ENCODE results near the gene LMOD1.

The LMOD1 gene

GRCh38 chr1:201888282-201889089 is 57.9 kb downstream of the LMOD1 start, which contains the start of gene SHISA4:
SHISA4 (plus strand) TSS chr1:201888898; CDS start chr1:201888995, 97 bp downstream.
- no peak for DNase-seq (ENCODE audit: low spot score)
- TF ChIP-seq, protein P1, sequence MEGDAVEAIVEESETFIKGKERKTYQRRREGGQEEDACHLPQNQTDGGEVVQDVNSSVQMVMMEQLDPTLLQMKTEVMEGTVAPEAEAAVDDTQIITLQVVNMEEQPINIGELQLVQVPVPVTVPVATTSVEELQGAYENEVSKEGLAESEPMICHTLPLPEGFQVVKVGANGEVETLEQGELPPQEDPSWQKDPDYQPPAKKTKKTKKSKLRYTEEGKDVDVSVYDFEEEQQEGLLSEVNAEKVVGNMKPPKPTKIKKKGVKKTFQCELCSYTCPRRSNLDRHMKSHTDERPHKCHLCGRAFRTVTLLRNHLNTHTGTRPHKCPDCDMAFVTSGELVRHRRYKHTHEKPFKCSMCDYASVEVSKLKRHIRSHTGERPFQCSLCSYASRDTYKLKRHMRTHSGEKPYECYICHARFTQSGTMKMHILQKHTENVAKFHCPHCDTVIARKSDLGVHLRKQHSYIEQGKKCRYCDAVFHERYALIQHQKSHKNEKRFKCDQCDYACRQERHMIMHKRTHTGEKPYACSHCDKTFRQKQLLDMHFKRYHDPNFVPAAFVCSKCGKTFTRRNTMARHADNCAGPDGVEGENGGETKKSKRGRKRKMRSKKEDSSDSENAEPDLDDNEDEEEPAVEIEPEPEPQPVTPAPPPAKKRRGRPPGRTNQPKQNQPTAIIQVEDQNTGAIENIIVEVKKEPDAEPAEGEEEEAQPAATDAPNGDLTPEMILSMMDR (conservative IDR thresholded peaks at IDR 0.05; ENCODE audit: low read depth), result no peak
- ChIA-PET POLR2A (ENCODE audit: low non-redundant PET) (interaction anchor here (0.6 kb wide), 1 partner anchor 45 kb away, joined by 8 read pairs; no protein-coding TSS in a partner anchor), CTCF (interaction anchor here (1.0 kb wide), 2 partner anchors 11 to 15 kb away, joined by 4 to 7 read pairs; no protein-coding TSS in a partner anchor)
- peak within 1 kb of the TSS; percentile 1; the same call in 1 of the 2 replicates for H3K27ac ChIP-seq

DNA sequence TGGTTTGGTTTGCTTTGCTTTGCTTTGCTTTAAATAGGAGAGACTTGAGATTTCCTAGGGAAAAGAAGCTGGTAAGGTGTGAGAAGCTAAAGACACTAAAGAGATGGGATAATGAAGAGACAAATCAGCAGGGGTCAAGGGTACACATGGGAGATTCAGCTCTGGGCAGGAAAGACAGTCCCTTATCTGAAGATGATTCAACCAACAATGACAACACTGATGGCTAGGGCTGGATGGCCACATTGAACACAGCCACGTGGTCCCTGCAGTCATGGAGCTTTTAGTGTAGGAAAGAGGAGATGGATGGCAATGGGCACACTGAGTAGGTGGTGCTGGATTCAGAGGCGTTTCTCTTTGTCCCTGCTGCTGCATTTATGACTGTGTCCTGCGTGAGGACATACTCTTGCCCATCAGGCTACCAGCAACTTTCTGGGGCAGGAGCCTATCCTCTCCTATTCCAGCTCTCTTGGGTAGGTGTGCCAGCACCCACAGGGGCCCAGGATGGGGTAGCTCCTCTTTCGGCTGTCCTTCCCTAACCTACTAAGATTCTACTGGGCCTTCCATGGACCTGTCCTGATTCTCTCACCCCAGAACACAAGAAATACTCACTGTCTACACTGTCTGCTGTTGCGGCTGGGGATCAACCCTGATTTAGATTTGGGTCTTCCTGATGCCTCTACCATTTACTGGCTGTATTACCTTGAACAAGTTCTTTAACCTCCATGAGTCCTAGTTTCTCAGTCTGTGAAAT is 59.1 kb downstream of the LMOD1 start:
- DNase-seq (ENCODE audit: low spot score), result no peak
- TF ChIP-seq, protein P1 (conservative IDR thresholded peaks at IDR 0.05; ENCODE audit: low read depth), result no peak
- no peak overlapping the region for H3K27ac ChIP-seq
- CTCF ChIA-PET, result interaction anchor here (0.7 to 2.5 kb wide), 6 partner anchors 8 to 235 kb away, joined by 3 to 23 read pairs (median 4); no protein-coding TSS in a partner anchor
- POLR2A ChIA-PET (ENCODE audit: low non-redundant PET), result interaction anchor here (0.6 to 1.4 kb wide), 3 partner anchors 11 to 115 kb away, joined by 3 read pairs; partner anchors contain the start of gene TIMM17A

DNA sequence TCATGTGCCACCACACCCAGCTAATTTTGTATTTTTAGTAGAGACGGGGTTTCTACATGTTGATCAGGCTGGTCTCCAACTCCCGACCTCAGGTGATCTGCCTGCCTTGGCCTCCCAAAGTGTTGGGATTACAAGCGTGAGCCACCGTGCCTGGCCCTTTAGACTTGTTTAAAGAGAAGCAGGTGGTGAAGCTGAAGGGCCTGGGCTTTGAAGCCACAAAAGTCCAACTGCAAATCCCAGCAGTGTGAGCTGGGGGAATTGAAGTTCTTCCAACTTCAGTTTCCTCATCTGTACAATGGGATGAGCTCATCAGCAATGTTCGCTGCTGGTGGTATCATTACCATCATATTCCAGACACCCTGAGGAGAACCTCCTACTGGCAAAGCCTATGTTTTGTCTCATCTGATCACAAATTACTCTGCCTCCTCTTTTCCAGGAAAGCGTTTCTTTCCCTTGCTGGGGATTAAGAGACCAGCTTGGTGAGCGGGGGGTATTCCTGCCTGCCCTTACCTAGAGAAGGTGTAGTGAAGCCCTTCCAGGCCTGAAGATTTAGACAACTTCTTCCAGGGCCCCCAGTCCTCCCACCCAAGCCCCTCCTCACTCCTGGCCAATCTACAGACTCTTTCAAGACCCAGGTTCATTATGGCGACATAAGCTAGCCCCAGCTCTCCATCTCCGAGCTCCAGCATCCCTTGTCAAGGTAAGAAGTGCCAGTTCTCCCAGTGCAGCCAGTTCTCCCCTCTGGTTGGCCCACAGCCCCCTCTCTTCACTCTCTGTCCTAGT is 60.1 kb downstream of the LMOD1 start:
- TF ChIP-seq, protein P1 (conservative IDR thresholded peaks at IDR 0.05; ENCODE audit: low read depth), result no peak
- ChIA-PET POLR2A (ENCODE audit: low non-redundant PET) (interaction anchor here (0.6 to 1.4 kb wide), 3 partner anchors 8 to 116 kb away, joined by 3 to 4 read pairs (median 3); partner anchors contain the start of gene TIMM17A), CTCF (interaction anchor here (0.7 to 2.5 kb wide), 5 partner anchors 9 to 236 kb away, joined by 3 to 23 read pairs (median 3); no protein-coding TSS in a partner anchor)
- DNase-seq (ENCODE audit: low spot score), result no peak
- peak overlapping the region; percentile 78 for H3K27ac ChIP-seq

- DNase-seq (ENCODE audit: low spot score), result peak; percentile 87
- ChIA-PET POLR2A (ENCODE audit: low non-redundant PET) (interaction anchor here (0.7 kb wide), 1 partner anchor 98 kb away, joined by 3 read pairs; the partner anchor contains the start of gene RNPEP), CTCF (interaction anchor here (0.5 to 2.5 kb wide), 2 partner anchors 10 to 69 kb away, joined by 3 to 23 read pairs; no protein-coding TSS in a partner anchor)
- TF ChIP-seq, protein P1 (conservative IDR thresholded peaks at IDR 0.05; ENCODE audit: low read depth), result no peak
- peak overlapping the region; percentile 78 for H3K27ac ChIP-seq
Measured at GRCh38 chr1:201885531-201886075, 60.7 kb downstream of the LMOD1 start.

GRCh38 chr1:201884425-201884824 is 61.9 kb downstream of the LMOD1 start:
- POLR2A ChIA-PET (ENCODE audit: low non-redundant PET), result no interaction called here
- TF ChIP-seq, protein P1 (conservative IDR thresholded peaks at IDR 0.05; ENCODE audit: low read depth), result no peak
- DNase-seq (ENCODE audit: low spot score), result no peak
- peak overlapping the region; percentile 44 for H3K27ac ChIP-seq
- CTCF ChIA-PET, result interaction anchor here (0.6 to 5.2 kb wide), 3 partner anchors 11 to 88 kb away, joined by 7 to 52 read pairs (median 12); no protein-coding TSS in a partner anchor

All from RWPE1 (cell line).